Measurements from ENCODE around the gene SLX1A.
"Not testable (repeated sequence)": the region's sequence is repeated elsewhere in the genome, so short reads cannot be mapped to it uniquely, and the experiment has no call there.

The SLX1A gene

DNA sequence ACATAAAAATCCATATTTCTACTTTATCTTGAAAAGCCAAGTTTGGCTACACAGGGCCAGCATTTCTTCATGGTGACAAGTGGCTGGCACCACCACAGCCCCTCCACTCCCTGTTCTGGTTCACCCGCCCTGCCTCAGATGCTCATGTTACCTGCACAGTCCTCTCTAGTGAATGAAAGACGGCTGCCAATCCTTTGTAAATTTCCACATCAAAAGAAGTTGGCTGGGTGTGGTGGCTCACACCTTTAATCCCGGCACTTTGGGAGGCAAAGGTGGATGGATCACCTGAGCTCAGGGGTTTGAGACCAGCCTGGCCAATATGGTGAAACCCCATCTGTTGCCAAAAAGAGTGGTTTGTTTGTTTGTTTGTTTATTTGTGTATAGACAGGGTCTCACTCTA lies 30.1 kb upstream of the SLX1A start:
- peaks cover 15% of the 10 kb centered on the region for H3K4me1 ChIP-seq
- H3K36me3 ChIP-seq, result no peaks in the 10 kb centered on the region
- H3K27me3 ChIP-seq, result no peaks in the 10 kb centered on the region
- H3K9ac ChIP-seq, result no peak overlapping the region
- no peak overlapping the region for H3K4me3 ChIP-seq
- no peak overlapping the region for H3K27ac ChIP-seq
- H4K20me1 ChIP-seq, result no peaks in the 10 kb centered on the region
- no peaks in the 10 kb centered on the region for H3K9me3 ChIP-seq
- no peak overlapping the region for H3K4me2 ChIP-seq
- no peak for TF ChIP-seq Cebpa-rat (IDR thresholded peaks at IDR 0.05)

DNA sequence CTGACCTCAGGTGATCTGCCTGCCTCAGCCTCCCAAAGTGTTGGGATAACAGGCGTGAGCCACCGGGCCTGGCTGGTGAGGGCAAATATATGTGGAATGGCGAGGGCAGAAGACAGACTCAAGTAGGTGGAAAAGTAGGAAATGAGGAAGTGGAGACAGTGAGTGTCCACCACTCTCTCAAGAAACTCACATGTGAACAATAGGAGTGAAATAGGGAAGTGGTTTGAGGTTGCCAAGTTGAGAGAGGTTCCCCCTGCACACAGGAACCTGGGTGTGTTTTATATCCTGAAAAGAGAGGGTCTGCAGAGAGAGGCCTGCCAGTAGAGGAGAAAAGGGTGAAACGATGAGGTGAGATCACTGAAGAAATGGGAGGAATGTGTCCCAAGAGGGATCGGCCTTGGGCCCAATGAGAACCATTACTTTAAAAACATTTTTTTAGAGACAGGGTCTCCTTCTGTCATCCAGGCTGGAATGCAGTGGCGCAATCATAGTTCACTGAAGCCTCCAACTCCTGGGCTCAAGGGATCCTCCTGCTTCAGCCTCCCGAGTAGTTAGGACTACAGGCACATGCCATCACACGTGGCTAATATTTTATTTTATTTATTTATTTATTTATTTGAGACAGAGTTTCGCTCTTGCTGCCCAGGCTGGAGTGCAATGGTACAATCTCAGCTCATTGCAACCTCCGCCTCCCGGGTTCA lies 27.3 kb upstream of the SLX1A start:
- H3K9ac ChIP-seq, result no peak overlapping the region
- no peaks in the 10 kb centered on the region for H3K9me3 ChIP-seq
- no peaks in the 10 kb centered on the region for H4K20me1 ChIP-seq
- H3K4me2 ChIP-seq, result peak overlapping the region; percentile 52
- TF ChIP-seq Cebpa-rat (IDR thresholded peaks at IDR 0.05), result peak; percentile 34; the same call in 1 of the 2 replicates
- no peak overlapping the region for H3K27ac ChIP-seq
- no peak overlapping the region for H3K4me3 ChIP-seq
- H3K4me1 ChIP-seq, result peaks cover 15% of the 10 kb centered on the region
- H3K36me3 ChIP-seq, result no peaks in the 10 kb centered on the region
- H3K27me3 ChIP-seq, result no peaks in the 10 kb centered on the region

DNA sequence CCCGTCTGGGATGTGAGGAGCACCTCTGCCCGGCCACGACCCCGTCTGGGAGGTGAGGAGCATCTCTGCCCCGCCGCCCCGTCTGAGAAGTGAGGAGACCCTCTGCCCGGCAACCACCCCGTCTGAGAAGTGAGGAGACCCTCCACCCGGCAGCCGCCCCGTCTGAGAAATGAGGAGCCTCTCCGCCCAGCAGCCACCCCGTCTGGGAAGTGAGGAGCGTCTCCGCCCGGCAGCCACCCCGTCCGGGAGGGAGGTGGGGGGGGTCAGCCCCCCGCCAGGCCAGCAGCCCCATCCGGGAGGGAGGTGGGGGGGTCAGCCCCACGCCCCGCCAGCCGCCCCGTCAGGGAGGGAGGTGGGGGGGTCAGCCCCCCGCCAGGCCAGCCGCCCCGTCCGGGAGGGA lies 24.9 kb upstream of the SLX1A start:
- H3K9me3 ChIP-seq, H3K27ac ChIP-seq, H3K36me3 ChIP-seq, H3K4me2 ChIP-seq, H4K20me1 ChIP-seq, H3K4me3 ChIP-seq, H3K27me3 ChIP-seq, H3K9ac ChIP-seq: not testable (repeated sequence)
- peaks cover 15% of the 10 kb centered on the region for H3K4me1 ChIP-seq

DNA sequence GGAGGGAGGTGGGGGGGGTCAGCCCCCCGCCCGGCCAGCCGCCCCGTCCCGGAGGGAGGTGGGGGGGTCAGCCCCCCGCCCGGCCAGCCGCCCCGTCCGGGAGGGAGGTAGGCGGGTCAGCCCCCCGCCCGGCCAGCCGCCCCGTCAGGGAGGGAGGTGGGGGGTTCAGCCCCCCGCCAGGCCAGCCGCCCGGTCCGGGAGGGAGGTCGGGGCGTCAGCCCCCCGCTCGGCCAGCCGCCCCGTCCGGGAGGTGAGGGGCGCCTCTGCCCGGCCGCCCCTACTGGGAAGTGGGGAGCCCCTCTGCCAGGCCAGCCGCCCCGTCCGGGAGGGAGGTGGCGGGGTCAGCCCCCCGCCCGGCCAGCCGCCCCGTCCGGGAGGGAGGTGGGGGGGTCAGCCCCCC lies 24.3 kb upstream of the SLX1A start:
- not testable (repeated sequence) for H3K27me3 ChIP-seq, H3K9me3 ChIP-seq, H3K27ac ChIP-seq, H4K20me1 ChIP-seq, H3K36me3 ChIP-seq, H3K4me2 ChIP-seq, H3K9ac ChIP-seq, H3K4me3 ChIP-seq
- peaks cover 15% of the 10 kb centered on the region for H3K4me1 ChIP-seq

DNA sequence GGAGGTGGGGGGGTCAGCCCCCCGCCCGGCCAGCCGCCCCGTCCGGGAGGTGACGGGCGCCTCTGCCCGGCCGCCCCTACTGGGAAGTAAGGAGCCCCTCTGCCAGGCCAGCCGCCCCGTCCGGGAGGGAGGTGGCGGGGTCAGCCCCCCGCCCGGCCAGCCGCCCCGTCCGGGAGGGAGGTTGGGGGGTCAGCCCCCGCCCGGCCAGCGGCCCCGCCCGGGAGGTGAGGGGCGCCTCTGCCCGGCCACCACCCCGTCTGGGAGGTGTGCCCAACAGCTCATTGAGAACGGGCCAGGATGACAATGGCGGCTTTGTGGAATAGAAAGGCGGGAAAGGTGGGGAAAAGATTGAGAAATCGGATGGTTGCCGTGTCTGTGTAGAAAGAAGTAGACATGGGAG lies 23.5 kb upstream of the SLX1A start:
- H3K4me2 ChIP-seq, result not testable (repeated sequence)

DNA sequence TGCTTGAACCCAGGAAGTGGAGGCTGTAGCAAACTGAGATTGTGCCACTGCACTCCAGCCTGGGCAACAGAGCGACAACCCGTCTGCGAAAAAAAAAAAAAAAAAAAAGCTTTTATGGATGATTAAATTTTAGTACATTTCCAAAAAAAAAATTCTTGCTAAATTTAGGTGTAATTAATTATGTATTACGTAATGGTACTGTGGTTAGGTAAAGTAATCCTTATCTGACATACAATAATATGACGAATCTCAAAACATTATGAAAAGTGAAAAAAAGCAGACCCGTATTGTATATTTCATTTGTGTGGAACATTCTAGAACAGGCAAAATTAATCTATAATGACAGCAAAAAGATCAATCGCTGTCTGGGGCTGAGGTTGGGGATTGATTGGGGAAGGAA lies 20.6 kb upstream of the SLX1A start:
- no peak for TF ChIP-seq Cebpa-rat (IDR thresholded peaks at IDR 0.05)

More for the DNA sequence above, 23.5 kb upstream of the SLX1A start:
- H4K20me1 ChIP-seq, H3K9ac ChIP-seq, H3K9me3 ChIP-seq, H3K27ac ChIP-seq, H3K4me3 ChIP-seq, H3K27me3 ChIP-seq, H3K36me3 ChIP-seq: not testable (repeated sequence)
- peaks cover 15% of the 10 kb centered on the region for H3K4me1 ChIP-seq

DNA sequence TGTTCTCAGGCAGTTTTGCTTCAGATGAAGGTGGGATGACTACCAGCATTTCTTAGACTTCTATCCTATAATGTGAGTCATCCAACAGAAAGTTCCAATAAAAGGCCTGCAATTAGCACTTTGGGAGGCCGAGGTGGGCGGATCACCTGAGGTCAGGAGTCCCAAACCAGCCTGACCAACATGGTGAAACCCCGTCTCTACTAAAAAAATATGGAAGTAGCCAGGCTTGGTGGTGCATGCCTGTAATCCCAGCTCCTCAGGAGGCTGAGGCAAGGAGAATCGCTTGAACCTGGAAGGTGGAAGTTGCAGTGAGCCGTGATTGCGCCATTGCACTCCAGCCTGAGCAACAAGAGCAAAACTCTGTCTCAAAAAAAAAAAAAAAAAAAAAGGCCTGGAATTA lies 16.8 kb upstream of the SLX1A start:
- H3K4me3 ChIP-seq, H3K4me2 ChIP-seq, H3K27me3 ChIP-seq, H4K20me1 ChIP-seq, H3K27ac ChIP-seq, H3K9me3 ChIP-seq, H3K4me1 ChIP-seq, H3K9ac ChIP-seq, H3K36me3 ChIP-seq: not testable (repeated sequence)

More for the DNA sequence above, 20.6 kb upstream of the SLX1A start:
- Histone ChIP-seq H4K20me1 (no peaks in the 10 kb centered on the region), H3K9ac (no peak overlapping the region), H3K4me3 (no peak overlapping the region), H3K27ac (no peak overlapping the region), H3K27me3 (no peaks in the 10 kb centered on the region), H3K4me1 (no peaks in the 10 kb centered on the region), H3K9me3 (no peaks in the 10 kb centered on the region), H3K36me3 (no peaks in the 10 kb centered on the region), H3K4me2 (no peak overlapping the region)

DNA sequence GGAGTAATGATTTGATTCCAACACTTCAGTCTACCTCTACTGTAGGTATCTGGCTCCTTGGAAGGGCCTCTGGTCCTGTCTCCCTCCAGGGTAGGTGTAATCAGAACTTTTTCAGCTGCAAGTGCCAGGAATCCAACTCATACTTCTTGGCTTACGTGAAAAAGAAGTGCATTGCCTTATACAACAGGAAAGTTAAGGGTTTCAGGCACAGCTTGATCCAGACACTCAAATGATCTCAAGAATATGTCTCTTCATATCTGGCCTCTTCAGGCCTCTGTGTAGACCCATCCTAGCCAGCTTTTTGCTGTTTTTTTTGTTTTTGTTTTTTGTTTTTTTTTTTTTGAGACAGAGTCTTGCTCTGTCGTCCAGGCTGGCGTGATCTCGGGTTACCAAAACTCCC lies 14.5 kb upstream of the SLX1A start:
- no peaks in the 10 kb centered on the region for H4K20me1 ChIP-seq
- no peak overlapping the region for H3K27ac ChIP-seq
- peaks cover 9% of the 10 kb centered on the region for H3K4me1 ChIP-seq
- H3K27me3 ChIP-seq, result no peaks in the 10 kb centered on the region
- no peaks in the 10 kb centered on the region for H3K9me3 ChIP-seq
- H3K4me2 ChIP-seq, result no peak overlapping the region
- H3K4me3 ChIP-seq, result no peak overlapping the region
- H3K36me3 ChIP-seq, result no peaks in the 10 kb centered on the region
- H3K9ac ChIP-seq, result no peak overlapping the region
- TF ChIP-seq Cebpa-rat (IDR thresholded peaks at IDR 0.05), result no peak

DNA sequence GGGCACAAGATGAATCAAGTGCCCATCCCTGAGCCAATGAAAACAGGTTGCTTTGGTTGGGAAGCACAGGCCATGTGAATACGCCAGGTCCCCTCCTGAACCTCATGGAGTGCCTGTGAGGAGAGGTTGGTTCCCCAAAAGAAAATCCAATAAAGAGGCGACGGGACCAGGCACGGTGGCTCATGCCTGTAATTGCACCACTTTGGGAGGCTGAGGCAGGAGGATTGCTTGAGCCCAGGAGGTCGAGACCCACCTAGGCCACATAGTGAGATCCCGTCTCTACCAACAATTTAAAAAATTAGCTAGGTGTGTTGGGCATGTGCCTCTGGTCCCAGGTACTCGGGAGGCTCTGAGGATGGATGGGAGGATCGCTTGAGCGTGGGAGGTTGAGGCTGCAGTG lies 13.7 kb upstream of the SLX1A start:
- H3K9me3 ChIP-seq, result no peaks in the 10 kb centered on the region
- no peak for TF ChIP-seq Cebpa-rat (IDR thresholded peaks at IDR 0.05)
- H4K20me1 ChIP-seq, result no peaks in the 10 kb centered on the region
- no peaks in the 10 kb centered on the region for H3K27me3 ChIP-seq
- peaks cover 17% of the 10 kb centered on the region for H3K4me1 ChIP-seq
- no peak overlapping the region for H3K4me3 ChIP-seq
- no peak overlapping the region for H3K9ac ChIP-seq
- H3K4me2 ChIP-seq, result no peak overlapping the region
- H3K36me3 ChIP-seq, result no peaks in the 10 kb centered on the region
- no peak overlapping the region for H3K27ac ChIP-seq

DNA sequence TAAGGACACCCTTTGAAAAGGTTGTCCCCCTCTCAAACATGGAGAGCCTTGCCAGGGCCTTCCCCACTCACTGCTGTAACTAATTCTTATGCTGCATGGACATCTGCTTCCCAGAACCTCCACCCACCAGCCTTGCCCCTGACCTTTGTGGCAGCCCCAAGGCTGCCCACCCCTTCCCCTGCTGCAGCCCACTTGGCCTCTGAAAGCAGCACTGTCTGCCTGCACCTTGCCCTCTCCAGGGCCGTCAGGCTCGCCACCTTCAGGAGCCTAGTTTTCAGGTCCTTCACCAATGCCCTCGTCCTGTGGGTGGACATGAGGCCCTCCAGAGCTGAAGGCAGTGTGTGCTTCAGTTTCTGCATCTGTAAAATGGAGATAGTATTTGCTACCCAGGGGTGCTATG lies 12.9 kb upstream of the SLX1A start:
- H3K27me3 ChIP-seq, result no peaks in the 10 kb centered on the region
- H3K27ac ChIP-seq, result no peak overlapping the region
- no peaks in the 10 kb centered on the region for H4K20me1 ChIP-seq
- H3K36me3 ChIP-seq, result no peaks in the 10 kb centered on the region
- no peak overlapping the region for H3K4me2 ChIP-seq
- H3K9me3 ChIP-seq, result no peaks in the 10 kb centered on the region
- H3K4me1 ChIP-seq, result peaks cover 25% of the 10 kb centered on the region
- TF ChIP-seq Cebpa-rat (IDR thresholded peaks at IDR 0.05), result no peak
- no peak overlapping the region for H3K4me3 ChIP-seq
- no peak overlapping the region for H3K9ac ChIP-seq
